ENCODE results near the gene BCR.

BCR gene

DNA sequence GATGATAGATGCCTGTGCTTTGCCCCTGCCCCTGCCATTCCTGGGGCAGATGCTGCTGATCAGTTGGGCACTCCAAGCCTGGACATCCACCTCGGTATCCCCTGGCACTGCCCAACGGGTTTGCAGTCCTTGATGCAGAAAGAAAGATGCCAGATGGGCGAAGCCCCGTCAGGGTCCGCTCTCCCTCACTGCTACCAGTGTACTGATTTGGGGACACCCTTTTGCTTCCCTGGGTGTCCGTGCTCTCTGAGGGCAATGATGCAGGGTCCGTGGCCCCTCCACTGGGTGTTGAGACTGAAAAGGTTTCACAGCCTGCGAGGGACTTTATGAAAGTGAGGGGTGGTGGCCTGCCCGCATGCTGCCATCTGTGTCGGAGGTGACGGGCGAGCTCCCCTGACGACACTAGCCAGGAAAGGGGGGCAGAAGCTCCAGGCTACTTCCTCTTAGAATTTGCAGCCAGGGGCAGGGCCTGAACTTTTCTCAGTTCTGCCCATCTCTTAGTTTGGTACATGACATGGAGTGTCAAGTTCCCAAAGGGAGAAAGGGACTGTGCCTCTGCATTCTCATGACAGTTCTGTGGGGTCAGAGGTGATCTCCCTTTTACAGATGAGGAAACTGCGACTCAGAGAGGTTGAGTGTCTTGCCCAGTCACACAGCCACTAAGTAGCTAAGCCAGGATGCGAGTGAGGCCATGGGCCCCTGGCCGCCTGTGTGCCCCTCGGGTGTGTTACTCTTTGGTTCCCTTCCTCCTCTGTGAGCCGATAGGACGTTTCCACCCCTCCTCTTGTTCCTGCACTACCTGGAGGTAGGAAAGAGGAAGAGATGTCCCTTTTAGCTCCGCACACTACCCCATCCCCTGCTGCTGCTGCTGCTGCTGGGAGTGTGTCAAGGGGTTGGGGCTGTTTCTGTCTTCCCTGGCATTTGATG, 96.6 kb downstream of the BCR start:
- no peak overlapping the region for H3K4me3 ChIP-seq (ENCODE audit: low read length)
- DNase-seq (ENCODE audit: low read depth): no peak
- TF ChIP-seq CTCF (IDR thresholded peaks at IDR 0.05; ENCODE audit: insufficient read depth, low read depth, low read length, missing control alignments): no peak

GRCh38 chr22:23277583-23278295, 97.4 kb downstream of the BCR start:
- TF ChIP-seq CTCF (IDR thresholded peaks at IDR 0.05; ENCODE audit: insufficient read depth, low read depth, low read length, missing control alignments): no peak
- no peak overlapping the region for H3K4me3 ChIP-seq (ENCODE audit: low read length)
- DNase-seq (ENCODE audit: low read depth): no peak

DNA sequence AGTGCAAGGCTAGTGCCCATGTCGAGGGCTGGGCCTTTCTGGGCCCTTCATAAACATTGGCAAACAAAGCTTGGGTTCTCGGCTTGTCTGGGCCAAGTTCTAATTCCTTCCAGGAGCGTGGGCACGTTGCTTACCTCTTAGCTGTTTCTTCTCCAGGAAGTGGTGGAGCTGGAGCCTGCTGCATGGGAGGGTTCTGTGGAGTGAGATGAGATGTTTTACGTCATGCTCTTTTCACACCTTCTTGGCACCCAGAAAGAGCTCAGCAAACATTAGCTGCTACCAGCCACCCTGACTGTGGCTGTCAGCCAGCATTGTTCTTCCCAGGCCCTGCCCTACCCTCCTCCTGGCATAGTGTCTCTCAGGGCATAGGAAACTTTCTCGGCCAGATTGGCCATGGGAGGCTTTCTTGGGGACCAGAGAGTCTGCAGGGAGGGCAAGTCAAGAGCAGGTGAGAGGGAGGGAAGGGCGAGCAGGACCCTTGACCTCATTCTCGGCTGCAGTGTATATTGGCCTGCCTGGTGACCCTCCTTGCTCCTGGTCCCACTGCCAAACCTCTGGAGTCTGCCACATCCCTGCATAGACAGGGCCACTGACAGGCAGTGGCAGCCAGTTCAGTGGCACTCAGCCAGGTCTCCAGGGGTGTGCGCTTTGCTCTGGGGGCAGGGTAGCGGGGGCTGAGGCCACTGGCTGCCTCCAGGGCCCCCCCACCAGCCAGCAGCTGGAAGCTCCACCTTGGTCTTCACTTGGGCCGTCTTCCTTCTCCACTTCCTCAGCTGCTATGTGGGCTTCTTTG, 98.8 kb downstream of the BCR start:
- no peak for TF ChIP-seq CTCF (IDR thresholded peaks at IDR 0.05; ENCODE audit: insufficient read depth, low read depth, low read length, missing control alignments)
- H3K4me3 ChIP-seq (ENCODE audit: low read length): no peak overlapping the region
- peak; percentile 97 for DNase-seq (ENCODE audit: low read depth)

DNA sequence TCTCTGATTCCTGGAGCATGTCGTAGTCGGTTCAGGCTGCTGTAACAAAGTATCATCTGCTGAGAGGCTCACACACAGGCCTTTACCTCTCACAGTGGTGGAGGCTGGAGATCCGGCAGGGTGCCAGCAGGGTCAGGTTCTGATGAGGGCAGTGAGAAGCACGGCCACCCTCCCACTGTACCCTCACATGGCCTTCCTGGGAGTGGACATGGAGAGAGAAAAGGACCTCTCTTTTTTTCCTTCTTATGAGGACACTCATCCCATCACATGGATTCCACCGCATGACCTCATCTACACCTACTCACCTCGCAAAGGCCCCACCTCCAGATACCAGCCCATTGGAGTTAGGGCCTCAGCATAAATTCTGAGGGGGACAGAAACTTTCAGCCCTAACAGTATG, 99.5 kb downstream of the BCR start:
- no peak overlapping the region for H3K4me3 ChIP-seq (ENCODE audit: low read length)
- TF ChIP-seq CTCF (IDR thresholded peaks at IDR 0.05; ENCODE audit: insufficient read depth, low read depth, low read length, missing control alignments): no peak
- DNase-seq (ENCODE audit: low read depth): peak; percentile 82

DNA sequence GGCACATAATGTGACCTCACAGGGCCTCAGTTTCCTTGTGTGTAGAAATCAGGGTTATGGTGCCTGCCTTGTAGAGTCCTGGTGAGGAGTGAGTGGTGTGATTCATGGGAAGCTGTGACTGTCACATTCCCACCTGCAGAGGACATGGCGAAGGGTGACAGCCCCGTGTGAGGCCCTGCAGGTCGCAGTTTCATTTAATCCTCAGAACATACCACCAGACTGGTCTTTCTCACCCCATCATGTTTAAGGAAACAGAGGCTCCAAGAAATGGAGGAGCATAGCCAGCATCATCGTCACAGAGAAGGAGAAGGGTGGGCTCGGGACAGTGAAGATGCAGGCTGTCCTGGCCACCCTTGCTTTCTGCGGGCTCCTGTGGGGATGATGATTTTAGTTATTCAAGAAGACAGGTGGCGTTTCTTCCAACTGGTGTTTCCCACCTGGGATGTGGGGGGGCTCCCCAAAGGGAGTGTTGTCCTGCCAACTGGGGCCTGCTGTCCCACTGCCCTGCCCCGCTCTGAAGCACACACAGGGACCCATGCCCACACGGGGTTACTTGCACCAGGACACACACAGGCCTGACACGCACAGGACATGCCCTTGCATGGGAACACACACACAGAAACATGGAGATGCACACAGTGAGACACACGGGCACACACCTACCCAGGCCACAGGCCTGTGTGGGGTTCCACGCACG, 100.2 kb downstream of the BCR start:
- no peak overlapping the region for H3K4me3 ChIP-seq (ENCODE audit: low read length)
- no peak for TF ChIP-seq CTCF (IDR thresholded peaks at IDR 0.05; ENCODE audit: insufficient read depth, low read depth, low read length, missing control alignments)
- DNase-seq (ENCODE audit: low read depth): no peak

GRCh38 chr22:23281053-23281405, 100.7 kb downstream of the BCR start:
- TF ChIP-seq CTCF (IDR thresholded peaks at IDR 0.05; ENCODE audit: insufficient read depth, low read depth, low read length, missing control alignments): no peak
- no peak overlapping the region for H3K4me3 ChIP-seq (ENCODE audit: low read length)
- no peak for DNase-seq (ENCODE audit: low read depth)

Measured in epithelial cell of esophagus (primary cell).